ENCODE measurements around the gene SLC28A1.
A peak's percentile ranks its signal among the peaks of the same experiment; 100 is the strongest.

SLC28A1 gene

GRCh38 chr15:84928843-84929168, 44.3 kb downstream of the SLC28A1 start:
- no peak for DNase-seq (ENCODE audit: low read depth)
- no peak overlapping the region for H3K4me3 ChIP-seq (ENCODE audit: low read depth, low read length)
- TF ChIP-seq CTCF (IDR thresholded peaks at IDR 0.05; ENCODE audit: control insufficient read depth, extremely low read depth, insufficient read depth): no peak

- no peak for TF ChIP-seq CTCF (IDR thresholded peaks at IDR 0.05; ENCODE audit: control insufficient read depth, extremely low read depth, insufficient read depth)
- DNase-seq (ENCODE audit: low read depth): no peak
- no peak overlapping the region for H3K4me3 ChIP-seq (ENCODE audit: low read depth, low read length)
These were observed 45.5 kb downstream of the SLC28A1 start for GRCh38 chr15:84929795-84930603.

GRCh38 chr15:84934942-84935729, 50.7 kb downstream of the SLC28A1 start:
- no peak for DNase-seq (ENCODE audit: low read depth)
- H3K4me3 ChIP-seq (ENCODE audit: low read depth, low read length): no peak overlapping the region
- peak; percentile 41; the same call in 1 of the 2 replicates for TF ChIP-seq CTCF (IDR thresholded peaks at IDR 0.05; ENCODE audit: control insufficient read depth, extremely low read depth, insufficient read depth)

GRCh38 chr15:84937144-84937543, 52.7 kb downstream of the SLC28A1 start:
- H3K4me3 ChIP-seq (ENCODE audit: low read depth, low read length): no peak overlapping the region
- DNase-seq (ENCODE audit: low read depth): no peak
- no peak for TF ChIP-seq CTCF (IDR thresholded peaks at IDR 0.05; ENCODE audit: control insufficient read depth, extremely low read depth, insufficient read depth)

GRCh38 chr15:84938726-84939125, 54.3 kb downstream of the SLC28A1 start:
- DNase-seq (ENCODE audit: low read depth): no peak
- TF ChIP-seq CTCF (IDR thresholded peaks at IDR 0.05; ENCODE audit: control insufficient read depth, extremely low read depth, insufficient read depth): no peak
- no peak overlapping the region for H3K4me3 ChIP-seq (ENCODE audit: low read depth, low read length)

- DNase-seq (ENCODE audit: low read depth): no peak
- no peak overlapping the region for H3K4me3 ChIP-seq (ENCODE audit: low read depth, low read length)
- no peak for TF ChIP-seq CTCF (IDR thresholded peaks at IDR 0.05; ENCODE audit: control insufficient read depth, extremely low read depth, insufficient read depth)
These were observed 55.9 kb downstream of the SLC28A1 start for GRCh38 chr15:84940399-84940798.
